Measurements from ENCODE around the gene RPRD1A.
A peak's percentile ranks its signal among the peaks of the same experiment; 100 is the strongest.
"Not testable (repeated sequence)": the region's sequence is repeated elsewhere in the genome, so short reads cannot be mapped to it uniquely, and the experiment has no call there.

The RPRD1A gene

GRCh38 chr18:36024241-36024640 is 43.1 kb downstream of the RPRD1A start:
- not testable (repeated sequence) for DNase-seq

GRCh38 chr18:36023336-36023735 is 44.0 kb downstream of the RPRD1A start:
- no peak for DNase-seq

GRCh38 chr18:36020174-36020711 is 47.1 kb downstream of the RPRD1A start:
- DNase-seq: no peak

- DNase-seq: no peak
These were observed 50.1 kb downstream of the RPRD1A start for GRCh38 chr18:36017232-36017631.

- no peak for DNase-seq
These were observed 51.7 kb downstream of the RPRD1A start for GRCh38 chr18:36015629-36016028.

- DNase-seq: no peak
These were observed 54.5 kb downstream of the RPRD1A start for GRCh38 chr18:36012891-36013290.

- no peak for DNase-seq
These were observed 58.1 kb downstream of the RPRD1A start for GRCh38 chr18:36009214-36009613.

GRCh38 chr18:36006997-36007396 is 60.4 kb downstream of the RPRD1A start:
- DNase-seq: no peak

- no peak for DNase-seq
These were observed 67.4 kb downstream of the RPRD1A start for GRCh38 chr18:35999925-36000324.

GRCh38 chr18:35998967-35999366 is 68.4 kb downstream of the RPRD1A start:
- DNase-seq: no peak

GRCh38 chr18:35993013-35993412 is 74.3 kb downstream of the RPRD1A start:
- DNase-seq: no peak

GRCh38 chr18:35991696-35992095 is 75.7 kb downstream of the RPRD1A start:
- no peak for DNase-seq

GRCh38 chr18:35983818-35984217 is 83.5 kb downstream of the RPRD1A start:
- DNase-seq: no peak

GRCh38 chr18:35983147-35983546 is 84.2 kb downstream of the RPRD1A start:
- DNase-seq: no peak

- DNase-seq: no peak
These were observed 84.8 kb downstream of the RPRD1A start for GRCh38 chr18:35982409-35983114.

- no peak for DNase-seq
These were observed 88.2 kb downstream of the RPRD1A start for GRCh38 chr18:35979112-35979511.

- DNase-seq: no peak
These were observed 93.2 kb downstream of the RPRD1A start for GRCh38 chr18:35974181-35974580.

- DNase-seq: no peak
These were observed 93.7 kb downstream of the RPRD1A start for GRCh38 chr18:35973650-35974049.

- peak; percentile 93 to 95 for DNase-seq
These were observed 95.0 kb downstream of the RPRD1A start, which contains the start of gene RMP24 for GRCh38 chr18:35972197-35973000. Gene RMP24 (plus strand): TSS chr18:35972679.

- peak in 1 of 2 donors; percentile 56 for DNase-seq
These were observed 95.6 kb downstream of the RPRD1A start for GRCh38 chr18:35971661-35972196.

- no peak for DNase-seq
These were observed 97.7 kb downstream of the RPRD1A start for GRCh38 chr18:35969676-35970075.

- no peak for DNase-seq
These were observed 99.0 kb downstream of the RPRD1A start for GRCh38 chr18:35968278-35968880.

GRCh38 chr18:35967866-35968265 is 99.5 kb downstream of the RPRD1A start:
- not testable (repeated sequence) for DNase-seq
